NCI-H2081 (cell line): ENCODE data around the gene CORO2B.
"Not testable (repeated sequence)": the region's sequence is repeated elsewhere in the genome, so short reads cannot be mapped to it uniquely, and the experiment has no call there.

Experiments used
- DNase-seq, 2 experiments: peaks; one replicate each; lab custom pipeline; 2025; lab: John Stamatoyannopoulos, UW

CORO2B gene

GRCh38 chr15:68646696-68647095 is 67.9 kb downstream of the CORO2B start:
- no peak for DNase-seq

- not testable (repeated sequence) for DNase-seq
Observed at GRCh38 chr15:68647361-68647760, 68.6 kb downstream of the CORO2B start.

GRCh38 chr15:68650901-68651709 is 72.3 kb downstream of the CORO2B start:
- DNase-seq, result no peak

- DNase-seq, result peak; percentile 45 to 60
Observed at GRCh38 chr15:68651916-68652525, 73.2 kb downstream of the CORO2B start.

DNA sequence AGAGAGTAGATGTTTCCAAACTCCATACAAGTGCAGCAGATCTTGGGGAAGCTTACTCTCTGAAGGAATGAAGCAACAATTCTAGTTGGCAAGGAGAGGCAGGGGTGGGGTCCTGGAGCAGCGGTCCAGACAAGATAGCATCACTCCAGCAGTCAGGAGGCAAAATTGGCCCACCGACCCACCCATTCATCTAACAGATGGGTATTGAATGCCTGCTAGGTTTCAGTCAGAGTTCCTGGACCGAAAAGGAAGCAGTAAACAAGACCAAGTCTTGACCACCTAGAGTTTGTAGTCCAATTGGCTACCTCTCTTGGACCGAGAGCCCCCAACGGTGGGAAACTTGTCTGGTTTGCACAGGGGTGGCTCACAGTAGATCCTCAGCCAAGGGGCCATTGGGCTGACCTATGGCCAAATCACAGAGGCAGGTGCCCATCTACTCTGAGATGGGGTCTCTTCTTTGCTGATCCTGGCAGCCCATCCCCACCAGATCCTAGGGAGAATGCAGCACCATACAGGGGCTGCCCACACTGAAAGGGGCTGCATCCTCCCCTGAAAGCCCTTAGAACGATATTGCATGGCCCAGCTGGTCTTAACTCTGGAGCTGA is 74.3 kb downstream of the CORO2B start:
- no peak for DNase-seq

DNA sequence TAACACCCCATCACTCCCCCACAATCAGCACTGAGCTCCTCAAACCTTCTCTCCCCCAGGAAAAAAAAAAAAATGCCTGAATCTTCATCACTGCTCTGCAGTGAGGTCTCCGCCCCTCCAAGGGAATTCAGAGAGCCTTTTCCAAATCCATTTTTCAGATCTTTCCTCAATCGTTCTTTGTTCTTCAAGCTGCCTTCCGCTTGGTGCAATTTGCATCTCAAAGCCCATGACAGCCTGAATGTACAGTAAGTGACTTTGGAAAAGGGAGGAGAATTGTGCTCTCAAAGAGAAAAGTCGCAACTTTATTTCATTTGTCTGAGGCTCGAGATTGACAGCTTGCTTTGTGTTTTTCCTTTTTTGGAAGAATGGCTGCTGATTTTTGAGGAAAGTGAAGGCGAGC is 75.0 kb downstream of the CORO2B start:
- DNase-seq, result no peak

DNA sequence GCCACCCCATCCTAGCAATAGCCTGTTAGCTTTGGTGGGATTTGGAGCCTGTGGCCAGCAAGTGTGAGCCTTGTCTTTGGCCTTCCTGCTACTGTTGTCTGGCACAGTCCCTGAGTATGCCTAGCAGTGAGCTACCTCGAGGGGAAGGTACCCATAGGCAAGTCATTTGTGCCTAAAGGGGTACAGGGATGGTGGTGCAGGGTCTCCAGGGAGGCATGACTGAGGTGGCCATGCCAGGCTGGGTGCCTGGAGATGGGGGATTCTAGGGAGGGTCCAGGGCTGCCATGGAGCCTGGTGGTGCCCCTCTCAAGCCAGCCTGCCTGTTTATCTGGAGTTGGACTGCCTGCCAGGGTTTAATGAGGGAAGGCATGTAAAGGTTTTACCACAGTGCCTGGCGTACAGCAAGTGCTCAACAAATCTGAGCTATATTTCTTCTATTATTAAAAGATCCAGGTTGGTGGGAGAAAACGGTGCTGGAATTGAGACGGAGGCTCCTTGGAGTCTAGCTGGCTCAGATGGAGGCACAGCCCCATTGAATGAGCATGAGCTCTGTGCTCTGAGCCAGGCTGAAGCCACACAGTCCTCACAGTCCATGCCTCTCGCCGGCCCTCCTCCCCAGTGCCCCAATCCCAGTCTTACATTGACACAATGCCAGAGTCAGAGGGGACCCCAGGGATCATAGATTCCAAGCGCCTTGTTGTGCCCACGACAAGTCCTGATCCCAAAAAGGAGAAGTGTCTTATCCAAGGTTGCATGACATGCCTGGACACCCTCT is 76.2 kb downstream of the CORO2B start:
- DNase-seq, result no peak

- no peak for DNase-seq
Observed at GRCh38 chr15:68655686-68656437, 77.1 kb downstream of the CORO2B start.

DNA sequence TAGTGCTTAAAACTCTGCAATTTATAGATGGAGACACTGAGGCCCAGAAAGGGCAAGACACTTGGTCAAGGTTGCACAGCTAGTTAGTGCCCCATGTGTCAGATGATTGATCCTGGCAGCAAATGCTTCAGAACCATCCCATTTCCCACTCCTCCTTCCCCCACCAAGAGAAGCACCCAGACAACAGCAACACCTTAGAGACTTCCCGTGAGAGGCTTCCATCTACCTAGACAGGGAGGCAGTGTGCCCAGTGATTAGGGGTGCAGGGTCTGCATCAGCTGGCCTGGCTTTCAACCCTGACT is 77.6 kb downstream of the CORO2B start:
- no peak for DNase-seq

DNA sequence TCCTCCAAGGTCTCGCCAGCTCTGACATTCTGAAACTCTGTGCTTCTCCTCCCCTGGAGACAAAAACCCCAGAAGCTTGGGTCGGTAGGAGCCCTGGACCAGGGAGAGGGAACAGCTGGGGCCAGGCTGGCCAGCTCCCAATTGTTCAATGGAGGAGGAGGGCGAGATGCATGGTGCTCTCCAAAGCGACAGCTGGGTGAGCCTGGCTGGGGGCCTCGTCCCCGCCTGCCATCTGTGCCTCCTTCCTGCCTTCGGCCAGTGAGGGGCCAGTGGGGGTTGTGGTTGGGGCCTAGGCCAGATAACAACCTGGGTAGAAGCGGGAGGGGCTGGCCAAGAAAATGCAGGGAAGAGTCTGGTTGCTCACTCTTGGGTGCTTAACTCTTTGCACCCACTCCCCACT is 79.4 kb downstream of the CORO2B start:
- DNase-seq, result no peak

DNA sequence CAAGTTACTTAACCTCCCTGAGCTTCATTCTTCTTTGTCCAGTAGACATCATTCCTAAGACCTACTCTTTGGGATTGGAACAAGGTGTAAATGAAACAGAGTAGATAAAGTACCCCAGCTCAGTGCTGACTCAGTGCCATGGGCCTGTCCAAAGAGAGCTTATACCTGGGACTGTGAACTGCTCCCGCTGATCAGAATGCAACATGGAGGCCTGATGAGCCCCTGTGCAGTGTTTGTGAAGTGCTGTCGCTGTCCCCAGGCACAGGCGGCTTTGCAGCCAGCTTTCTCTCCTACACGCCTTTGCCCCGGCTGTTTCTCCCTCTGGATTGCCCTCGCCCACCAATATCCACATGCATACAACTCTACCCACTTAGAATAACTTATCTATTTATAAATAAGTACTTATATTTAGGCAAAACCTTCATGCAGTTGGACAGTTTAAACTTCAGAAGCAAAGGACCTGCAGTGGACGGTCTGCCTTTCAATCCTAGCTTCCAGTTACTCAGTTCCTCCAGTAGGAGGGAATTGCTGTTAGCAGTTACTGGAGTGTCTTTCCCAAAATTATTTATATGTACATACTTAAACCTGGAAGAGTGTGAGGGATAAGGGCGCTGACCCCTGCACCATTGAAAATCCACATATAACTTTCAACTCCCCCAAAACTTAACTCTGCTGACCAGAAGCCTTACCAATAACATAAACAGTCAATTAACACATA is 80.0 kb downstream of the CORO2B start:
- no peak for DNase-seq

GRCh38 chr15:68663526-68663925 is 84.7 kb downstream of the CORO2B start:
- DNase-seq, result no peak

GRCh38 chr15:68666120-68666811 is 87.5 kb downstream of the CORO2B start:
- DNase-seq, result peak in 1 of 2 experiments; percentile 17

DNA sequence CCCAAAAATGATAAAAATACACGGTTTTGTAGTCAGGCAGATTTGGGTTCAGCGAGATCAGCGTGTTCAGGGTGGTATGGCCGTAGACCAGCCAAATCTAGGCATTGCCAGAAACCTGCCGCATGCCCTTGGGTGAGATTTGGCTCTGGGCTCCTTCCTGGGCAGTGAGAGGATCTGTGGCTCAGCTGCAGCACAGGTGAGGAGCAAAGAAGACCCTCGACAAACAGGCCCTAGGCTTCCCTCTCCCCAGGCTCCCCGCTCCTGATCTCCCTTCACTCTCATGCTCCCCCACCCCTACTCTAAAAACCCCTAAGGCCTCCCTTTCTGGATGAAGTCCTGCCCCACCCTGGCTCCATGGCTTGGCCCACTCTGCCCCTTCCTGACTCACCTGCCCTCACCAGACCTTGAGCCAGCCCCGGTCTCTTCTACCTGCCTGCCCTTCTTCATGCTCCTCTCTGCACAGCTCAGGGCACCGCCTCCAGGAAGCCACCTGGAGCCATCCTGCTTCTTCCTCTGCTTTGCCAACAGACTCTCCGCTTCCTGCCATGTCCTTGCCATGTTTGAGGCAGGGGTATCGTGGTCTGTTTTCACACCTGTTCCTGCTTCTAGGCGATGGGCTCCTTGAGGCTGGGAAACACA is 88.1 kb downstream of the CORO2B start:
- no peak for DNase-seq

DNA sequence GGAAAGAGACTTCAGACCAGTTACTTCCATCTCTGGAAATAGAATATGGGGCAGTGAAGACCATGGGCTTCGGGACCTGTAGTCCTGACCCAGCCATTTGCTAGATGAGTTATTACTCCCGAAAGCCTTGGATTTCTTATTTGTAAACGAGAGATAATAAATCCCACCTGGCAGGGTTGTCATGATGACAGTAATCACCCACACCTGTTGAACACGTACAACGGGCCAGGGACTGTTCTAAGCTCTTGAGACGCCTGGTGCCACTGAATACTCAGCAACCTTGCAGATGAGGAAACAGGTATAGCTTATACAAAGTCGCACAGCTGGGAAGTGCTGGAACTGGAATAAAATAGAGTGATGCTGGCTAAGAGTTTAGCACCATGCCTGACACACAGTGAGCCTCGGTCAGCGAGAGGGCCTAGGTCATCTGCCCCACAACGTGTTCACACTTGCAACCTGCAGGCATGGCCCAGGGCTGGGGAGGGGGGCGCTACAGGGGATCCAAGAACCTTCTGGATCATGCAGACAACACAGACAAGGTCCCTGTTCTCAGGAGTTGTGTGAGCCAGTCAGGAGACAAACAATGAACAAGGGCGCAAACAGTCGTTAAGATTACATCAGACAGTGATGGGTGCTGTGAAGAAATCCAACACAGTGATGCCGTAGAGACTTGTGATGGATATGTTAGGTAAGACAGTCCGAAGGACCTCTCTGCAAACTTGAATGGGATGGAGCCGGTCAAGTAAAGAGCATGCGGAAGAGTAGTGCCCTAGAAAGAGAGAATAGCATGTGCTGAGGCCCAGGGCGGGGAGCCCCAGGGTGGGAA is 89.2 kb downstream of the CORO2B start:
- DNase-seq, result no peak

DNA sequence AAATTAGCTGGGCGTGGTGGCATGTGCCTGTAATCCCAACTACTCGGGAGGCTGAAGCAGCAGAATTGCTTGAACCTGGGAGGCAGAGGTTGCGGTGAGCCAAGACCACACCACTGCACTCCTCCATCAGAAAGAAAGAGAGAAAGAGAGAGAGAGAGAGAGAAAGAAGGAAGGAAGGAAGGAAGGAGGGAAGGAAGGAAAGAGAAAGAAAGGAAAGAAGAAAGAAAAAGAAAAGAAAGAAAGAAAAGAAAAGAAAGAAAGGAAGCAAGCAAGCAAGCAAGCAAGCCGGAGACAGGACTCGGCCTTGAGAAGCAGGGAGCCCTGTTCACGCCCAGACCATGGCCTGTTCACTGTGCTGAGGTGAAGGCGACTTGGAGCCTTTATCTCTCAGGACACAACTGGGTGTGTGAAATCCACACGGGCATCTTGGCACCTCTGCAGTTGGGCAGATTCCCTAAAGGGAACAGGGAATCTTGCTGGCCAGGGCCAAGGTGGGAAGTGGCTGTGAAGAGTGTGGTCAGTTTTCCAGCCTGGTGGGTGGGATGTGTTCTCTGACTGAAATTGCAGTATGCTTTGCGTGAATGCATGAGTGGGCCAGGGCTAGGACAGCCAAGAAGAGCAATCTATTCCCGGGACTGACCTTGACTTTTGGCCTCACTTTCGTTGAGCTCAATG is 90.3 kb downstream of the CORO2B start:
- no peak for DNase-seq

- DNase-seq, result no peak
Observed at GRCh38 chr15:68672251-68672650, 93.5 kb downstream of the CORO2B start.

GRCh38 chr15:68672781-68673205 is 94.0 kb downstream of the CORO2B start:
- DNase-seq, result no peak

DNA sequence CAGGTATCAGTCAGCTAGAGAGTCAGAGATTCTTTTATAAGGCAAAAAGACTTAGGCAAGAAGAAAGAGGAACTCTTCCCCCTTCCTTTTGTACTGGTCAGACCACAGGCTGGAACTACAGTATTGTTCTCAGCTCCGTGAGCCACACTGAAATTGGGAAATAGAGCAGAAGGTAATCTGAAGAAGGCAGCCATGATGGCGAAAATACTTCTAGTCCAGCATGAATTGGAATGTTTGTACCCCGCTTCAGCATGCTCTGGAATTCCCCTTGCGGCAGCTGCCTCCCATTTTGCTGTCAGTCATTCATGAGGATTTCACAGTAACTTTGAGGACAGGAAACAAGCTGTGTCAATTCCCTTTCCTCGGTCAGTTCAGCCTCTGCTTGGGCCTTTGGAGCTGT is 96.2 kb downstream of the CORO2B start:
- no peak for DNase-seq
